GM19467 (cell line): ENCODE measurements around the gene TMEM150A.
"Not testable (repeated sequence)": the region's sequence is repeated elsewhere in the genome, so short reads cannot be mapped to it uniquely, and the experiment has no call there.

Experiments used
- ATAC-seq: cut with Tn5 transposase; IDR thresholded peaks from one replicate; pipeline ENCODE4 v1.9.1; 2021; ENCODE audit warnings: mild to moderate bottlenecking, moderate library complexity; ENCODE audit not compliant: unreplicated experiment

Gene TMEM150A, protein sequence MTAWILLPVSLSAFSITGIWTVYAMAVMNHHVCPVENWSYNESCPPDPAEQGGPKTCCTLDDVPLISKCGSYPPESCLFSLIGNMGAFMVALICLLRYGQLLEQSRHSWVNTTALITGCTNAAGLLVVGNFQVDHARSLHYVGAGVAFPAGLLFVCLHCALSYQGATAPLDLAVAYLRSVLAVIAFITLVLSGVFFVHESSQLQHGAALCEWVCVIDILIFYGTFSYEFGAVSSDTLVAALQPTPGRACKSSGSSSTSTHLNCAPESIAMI

GRCh38 chr2:85602476-85603234 lies at the start of gene TMEM150A:
TSS of gene TMEM150A (minus strand) at chr2:85602698. CDS start at chr2:85601948, 750 bp downstream.
- peak; percentile 89 for ATAC-seq

GRCh38 chr2:85652056-85652455 lies 49.6 kb upstream of the TMEM150A start:
- ATAC-seq, result no peak

GRCh38 chr2:85651097-85651496 lies 48.6 kb upstream of the TMEM150A start:
- ATAC-seq, result no peak

GRCh38 chr2:85650456-85650855 lies 48.0 kb upstream of the TMEM150A start:
- ATAC-seq, result no peak

DNA sequence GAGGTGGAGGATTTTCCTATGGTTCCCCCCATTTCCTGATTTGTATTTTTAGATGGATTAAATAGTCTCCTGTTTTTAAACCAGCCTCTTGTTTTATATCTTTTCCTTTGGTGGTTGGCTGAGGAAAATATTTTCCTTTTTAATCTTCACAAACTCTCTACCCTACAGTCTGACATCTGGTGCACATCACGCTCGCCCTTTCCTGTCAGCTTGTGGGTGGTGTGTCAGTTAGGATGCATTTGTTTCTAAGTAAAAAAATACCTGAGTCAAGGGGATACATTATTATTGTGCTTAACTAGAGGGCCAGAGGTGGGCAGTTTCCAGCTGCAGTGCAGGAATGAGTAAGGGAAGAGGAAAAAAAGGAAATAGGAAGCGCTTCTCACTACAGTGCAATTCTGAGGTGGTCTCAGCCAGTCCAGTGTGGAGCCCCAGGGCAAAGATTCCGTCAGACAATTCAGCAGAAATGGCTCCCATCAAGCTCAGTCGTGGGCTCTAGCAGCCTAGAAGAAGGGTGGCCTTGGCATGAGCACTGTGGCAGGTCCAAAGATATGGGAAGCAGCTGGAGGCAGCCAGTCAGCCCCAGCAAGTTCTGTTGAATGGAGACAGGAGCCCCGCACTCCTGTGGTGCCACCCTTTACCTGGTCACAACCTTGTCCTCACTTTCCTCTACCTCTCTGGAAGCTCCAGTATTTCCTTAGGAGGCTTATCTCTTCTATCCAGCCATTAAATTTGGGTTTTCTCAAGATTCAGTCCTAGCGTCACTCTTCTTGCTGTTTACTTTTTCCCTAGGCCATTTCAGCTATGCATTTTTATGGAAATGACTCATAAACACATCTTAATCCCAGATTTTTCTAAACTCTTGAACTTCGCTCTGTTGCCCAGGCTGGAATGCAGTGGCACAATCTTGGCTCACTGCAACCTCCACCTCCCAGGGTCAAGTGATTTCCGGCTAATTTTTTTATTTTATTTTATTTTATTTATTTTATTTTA lies 47.0 kb upstream of the TMEM150A start:
- no peak for ATAC-seq

- no peak for ATAC-seq
Observed at GRCh38 chr2:85648619-85649018, 46.1 kb upstream of the TMEM150A start.

DNA sequence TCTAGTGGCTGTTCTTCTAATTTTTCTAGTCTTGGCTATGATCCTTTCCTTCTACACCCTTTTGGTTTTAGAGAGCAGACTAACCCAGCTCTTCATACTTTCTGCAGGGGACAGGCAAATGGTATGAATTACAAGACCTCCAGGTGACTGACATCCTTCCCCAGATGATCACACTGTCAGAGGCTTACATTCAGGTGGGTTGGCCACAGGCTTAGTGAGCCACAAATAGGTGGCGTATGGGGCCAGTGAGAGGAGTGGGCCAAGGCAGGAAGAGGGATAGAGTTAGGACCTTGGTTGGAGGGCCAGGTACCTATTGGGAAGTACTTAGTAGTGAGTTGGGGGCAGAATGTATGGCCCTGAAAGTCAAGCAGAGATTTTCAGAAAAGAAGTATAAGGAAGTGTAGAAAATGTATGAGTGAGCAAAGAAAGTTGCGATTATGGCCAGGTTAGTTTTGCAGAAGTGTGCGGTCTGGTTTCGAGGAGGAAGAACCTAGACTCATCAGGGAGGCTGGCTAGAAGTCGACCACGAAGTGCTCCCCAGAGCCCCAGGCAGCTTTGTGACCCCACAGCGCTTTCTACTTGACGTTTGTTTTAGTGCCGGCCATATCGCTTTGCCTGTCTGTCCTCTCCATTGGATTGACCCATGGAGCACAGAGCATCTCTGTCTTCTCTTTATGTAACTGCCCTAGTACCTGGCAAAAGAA lies 45.5 kb upstream of the TMEM150A start:
- no peak for ATAC-seq

- no peak for ATAC-seq
Observed at GRCh38 chr2:85646166-85646565, 43.7 kb upstream of the TMEM150A start.

DNA sequence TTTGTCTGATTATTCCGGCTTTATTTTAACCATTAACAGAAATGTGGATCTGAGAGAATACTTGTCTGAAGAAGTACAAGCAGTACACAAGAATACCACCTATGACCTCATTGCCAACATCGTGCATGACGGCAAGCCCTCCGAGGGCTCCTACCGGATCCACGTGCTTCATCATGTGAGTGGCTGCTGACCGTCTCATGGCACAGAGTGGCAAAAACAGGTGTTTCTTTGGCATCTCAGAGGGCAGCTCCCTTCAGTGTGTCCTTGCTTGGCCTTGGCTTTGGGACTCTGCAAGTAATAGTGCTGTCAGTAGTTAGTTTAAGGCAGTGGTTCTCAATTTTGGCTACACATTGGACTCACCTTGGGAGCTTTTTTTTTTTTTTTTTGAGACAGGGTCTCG lies 42.4 kb upstream of the TMEM150A start:
- no peak for ATAC-seq

DNA sequence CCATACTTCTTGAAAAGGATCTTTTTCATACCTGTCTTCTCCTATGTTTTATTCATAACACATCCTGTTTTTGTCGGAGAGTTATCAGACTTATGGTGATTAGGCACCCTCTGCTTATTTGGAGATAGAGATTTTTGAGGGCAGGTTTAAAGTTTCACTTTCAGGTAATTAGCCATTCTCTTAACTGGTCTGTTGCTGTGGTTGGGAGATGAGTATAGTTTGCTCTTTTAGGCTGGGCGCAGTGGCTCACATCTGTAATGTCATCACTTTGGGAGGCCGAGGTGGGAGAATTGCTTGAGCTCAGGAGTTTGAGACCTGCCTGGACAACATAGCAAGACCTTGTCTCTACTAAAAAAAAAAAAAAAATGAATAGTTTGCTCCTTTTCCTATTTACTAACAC lies 40.2 kb upstream of the TMEM150A start:
- ATAC-seq, result no peak

DNA sequence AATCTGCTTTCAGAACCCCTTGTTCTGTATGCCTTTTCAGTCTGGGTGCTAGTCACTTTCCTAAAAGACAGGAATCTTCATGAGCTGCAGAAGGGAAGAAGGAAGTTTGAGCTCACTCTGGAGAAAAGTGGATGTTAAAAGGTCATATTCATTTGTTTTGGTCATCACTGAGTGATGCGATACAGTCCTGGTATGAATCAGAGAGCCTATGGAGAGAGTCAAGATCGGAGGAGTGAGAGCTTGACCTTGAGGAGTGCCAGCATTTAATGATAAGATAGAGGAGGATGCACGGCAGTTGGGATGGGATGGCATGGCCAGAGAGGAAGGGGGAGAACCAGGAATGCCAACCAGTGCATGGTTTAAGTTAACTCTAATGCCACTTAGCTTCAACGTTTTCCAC lies 33.1 kb upstream of the TMEM150A start:
- ATAC-seq, result no peak

DNA sequence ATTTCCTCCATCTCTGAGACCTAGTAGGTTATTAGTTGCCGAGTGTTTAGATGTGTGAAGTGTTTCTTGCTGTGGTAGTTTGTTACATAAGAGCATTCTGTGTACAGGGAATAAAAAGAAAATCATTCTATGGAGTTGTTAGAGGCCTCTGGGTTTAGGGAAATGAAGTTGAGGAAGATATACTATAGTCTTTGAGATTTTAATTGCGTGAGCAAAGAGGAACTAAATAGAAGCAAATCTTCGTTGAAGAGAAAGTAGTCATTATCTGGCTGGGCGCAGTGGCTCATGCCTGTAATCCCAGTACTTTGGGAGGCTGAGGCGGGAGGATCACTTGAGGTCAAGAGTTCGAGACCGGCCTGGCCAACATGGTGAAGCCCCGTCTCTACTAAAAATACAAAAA lies 32.5 kb upstream of the TMEM150A start:
- ATAC-seq, result no peak

- ATAC-seq, result no peak
Observed at GRCh38 chr2:85631316-85631715, 28.8 kb upstream of the TMEM150A start.

- no peak for ATAC-seq
Observed at GRCh38 chr2:85628658-85629057, 26.2 kb upstream of the TMEM150A start.

DNA sequence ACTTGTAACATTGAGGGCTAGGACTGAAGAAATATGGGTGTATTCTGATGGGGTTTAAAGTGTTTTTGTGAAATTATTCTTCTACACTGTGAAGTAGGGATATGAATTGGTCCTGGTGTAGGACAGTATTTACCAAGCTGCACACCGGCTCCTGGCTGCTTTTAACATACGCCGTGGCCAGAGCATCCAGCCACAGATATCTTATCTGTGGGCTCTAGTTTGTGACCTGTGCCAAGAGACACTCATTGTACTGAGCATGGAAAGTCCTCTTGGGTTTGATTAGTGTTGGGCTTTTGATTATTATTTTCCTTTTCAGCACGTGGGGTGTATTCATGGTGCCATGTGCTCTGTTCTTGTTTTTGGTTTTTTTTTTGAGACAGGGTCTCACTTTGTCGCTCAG lies 21.5 kb upstream of the TMEM150A start:
- no peak for ATAC-seq

DNA sequence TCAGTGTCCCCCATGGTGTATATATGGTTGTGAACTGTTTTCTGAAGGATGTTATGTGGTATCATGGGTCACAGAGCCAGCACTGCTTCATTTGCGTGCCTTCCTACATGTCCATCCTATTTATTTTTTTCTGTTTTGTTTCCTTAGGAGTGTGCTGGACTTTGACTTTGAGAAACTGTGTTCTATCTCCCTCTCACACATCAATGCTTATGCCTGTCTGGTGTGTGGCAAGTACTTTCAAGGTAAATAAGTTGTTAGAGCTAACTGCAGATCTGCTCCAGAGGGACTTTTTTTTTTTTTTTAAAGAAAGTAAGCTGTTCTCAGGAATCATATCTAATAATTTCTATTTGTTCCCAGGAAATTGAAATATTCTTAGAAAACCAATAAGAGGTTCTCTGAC lies 18.8 kb upstream of the TMEM150A start:
- no peak for ATAC-seq

GRCh38 chr2:85619617-85620016 lies 17.1 kb upstream of the TMEM150A start:
- no peak for ATAC-seq

GRCh38 chr2:85617723-85618122 lies 15.2 kb upstream of the TMEM150A start:
- not testable (repeated sequence) for ATAC-seq

DNA sequence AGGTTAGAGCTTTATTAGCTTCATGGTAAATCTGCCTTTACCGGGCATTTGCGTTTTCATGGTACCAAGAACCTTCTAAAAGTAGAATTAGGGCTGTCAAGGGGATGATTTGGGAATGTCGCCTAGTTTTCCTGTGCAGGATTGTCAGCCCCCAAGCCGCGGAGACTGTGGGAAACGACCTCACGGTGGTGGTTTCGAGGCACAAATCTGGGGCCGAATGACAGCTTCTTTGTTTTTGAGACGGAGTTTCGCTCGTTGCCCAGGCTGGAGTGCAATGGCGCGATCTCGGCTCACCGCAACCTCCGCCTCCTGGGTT lies 12.9 kb upstream of the TMEM150A start:
- ATAC-seq, result no peak

- ATAC-seq, result not testable (repeated sequence)
Observed at GRCh38 chr2:85614757-85615156, 12.3 kb upstream of the TMEM150A start.
